Islet precursor cell (in vitro differentiated cells): ENCODE data around the gene ROCK2.

Experiments
- DNase-seq: peaks from one replicate; pipeline ENCODE4 v3.0.0-alpha.2; 2018

ROCK2 gene

DNA sequence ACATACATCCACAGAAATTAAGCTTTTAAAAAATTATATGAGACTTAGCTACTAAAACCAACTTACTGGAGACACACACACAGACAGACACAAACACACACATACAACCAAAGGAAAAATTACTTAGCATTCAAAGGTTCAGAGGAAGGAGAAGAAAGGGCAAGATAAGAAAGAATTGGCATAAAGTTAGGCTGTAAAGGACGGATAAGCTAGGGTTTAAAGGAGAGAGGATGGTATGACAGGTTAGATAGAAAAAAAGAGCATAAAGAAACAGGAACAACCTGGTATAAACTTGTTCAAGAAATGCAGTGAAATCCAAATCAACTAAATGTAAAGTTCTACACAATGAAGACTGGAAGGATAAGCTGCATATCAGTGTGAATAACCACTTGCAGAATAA, 115.7 kb downstream of the ROCK2 start:
- DNase-seq, result no peak

DNA sequence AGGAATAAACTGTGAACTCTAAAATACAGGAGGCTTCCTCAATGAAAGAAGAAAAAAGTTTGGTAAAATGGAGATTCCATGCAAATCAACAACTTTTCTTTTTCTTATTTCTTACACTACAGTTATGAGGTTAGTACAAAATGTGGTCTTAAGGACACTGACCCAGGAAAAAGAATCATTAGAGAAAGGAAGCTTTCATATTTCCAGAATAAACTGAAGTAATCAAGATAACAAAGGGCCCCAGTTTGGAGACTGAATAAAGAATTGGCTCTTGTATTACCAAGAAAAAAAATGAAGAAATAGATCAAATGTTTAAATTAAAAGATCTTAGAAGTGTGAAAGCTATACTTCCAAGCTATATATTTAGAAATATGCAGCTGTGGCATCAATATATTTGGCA, 116.8 kb downstream of the ROCK2 start:
- DNase-seq, result no peak

DNA sequence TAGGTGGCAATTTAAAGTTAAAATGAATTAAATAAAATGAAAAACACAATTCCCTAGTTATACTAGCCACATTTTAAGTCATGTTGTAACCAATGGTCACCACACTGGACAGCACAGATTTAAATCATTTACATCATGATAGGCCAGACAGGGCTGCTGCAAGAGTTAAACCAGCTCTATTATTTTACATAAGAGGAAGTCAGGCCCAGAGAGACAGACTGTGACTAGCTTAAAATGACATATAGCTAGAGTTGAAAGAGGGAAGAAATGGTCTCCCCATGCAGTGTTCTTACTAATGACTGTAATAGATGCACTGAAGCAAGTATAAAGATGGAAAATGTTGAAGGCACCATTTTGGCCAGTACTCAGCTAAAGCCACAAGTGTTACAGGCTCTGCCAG, 119.5 kb downstream of the ROCK2 start:
- no peak for DNase-seq

DNA sequence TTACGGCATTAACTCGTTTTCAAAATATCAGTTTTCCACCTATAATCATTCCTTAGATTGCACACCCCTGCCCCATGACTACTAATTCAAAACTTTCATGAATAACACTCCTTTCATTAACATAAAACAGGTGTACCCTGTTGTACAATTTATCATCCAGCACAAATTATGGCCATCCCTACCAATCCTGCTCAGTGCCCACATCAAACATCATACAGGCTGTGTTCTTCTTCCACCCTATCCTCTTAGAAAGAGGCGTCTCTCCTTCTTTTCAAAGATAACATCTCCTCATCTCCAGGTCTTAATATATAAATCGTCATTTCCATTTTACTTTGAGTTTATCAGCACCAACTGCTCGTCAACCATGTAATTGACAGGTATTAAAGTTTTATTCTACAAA, 121.6 kb downstream of the ROCK2 start:
- no peak for DNase-seq

DNA sequence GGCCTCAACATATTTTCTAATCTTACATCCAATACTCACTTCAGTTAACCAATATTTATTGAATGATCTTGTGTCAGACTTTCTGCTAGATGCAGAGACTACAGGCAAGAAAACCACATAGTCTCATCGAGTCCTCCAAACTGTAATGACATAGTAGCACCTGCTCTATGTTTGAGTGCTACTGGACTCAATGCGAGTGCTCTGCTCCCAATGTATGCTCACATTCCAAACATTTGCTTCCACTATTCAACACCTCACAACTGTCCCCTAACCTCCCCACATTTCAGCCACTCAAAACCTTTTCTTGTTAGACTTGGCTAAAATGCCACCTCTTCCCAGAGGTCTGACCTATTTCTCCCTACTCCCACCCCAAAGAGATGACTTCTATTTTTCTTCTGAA, 124.0 kb downstream of the ROCK2 start:
- no peak for DNase-seq

DNA sequence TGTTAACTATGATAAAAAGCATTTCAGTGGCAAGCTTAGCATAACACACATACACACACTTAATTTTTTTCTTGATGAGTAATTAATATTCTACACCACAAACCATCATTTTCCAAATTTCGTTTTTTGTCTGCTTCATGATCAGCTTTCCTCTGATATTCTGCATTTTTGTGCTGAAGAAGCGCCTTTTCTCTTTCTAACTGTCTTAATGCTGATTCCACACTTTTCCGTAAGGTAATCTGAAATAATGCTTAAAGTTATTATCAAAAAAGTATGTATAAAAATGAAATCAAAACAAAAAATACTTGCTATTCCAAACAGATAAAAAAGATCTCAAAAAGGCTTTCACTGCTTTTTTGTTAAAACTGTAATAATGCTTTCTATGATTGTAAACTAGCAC, 129.0 kb downstream of the ROCK2 start:
- no peak for DNase-seq

DNA sequence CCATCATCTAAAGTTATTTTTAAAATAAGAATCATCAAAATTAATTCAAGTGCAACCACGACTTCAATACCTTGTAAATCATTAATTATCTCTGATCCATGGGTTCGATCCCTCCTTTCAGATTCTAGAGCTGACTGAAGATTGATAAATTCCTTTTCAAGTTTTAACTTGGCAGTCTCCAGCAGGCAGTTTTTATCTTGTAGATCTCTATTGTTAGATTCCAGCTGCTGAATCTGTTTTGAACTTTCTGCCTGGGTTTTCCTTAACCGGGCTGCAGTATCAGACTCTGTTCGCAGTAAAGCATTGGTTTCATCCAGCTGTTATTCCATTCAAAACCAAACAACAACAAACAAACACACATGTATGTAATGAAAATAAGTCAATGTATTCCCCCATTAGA, 129.7 kb downstream of the ROCK2 start:
- DNase-seq, result no peak

DNA sequence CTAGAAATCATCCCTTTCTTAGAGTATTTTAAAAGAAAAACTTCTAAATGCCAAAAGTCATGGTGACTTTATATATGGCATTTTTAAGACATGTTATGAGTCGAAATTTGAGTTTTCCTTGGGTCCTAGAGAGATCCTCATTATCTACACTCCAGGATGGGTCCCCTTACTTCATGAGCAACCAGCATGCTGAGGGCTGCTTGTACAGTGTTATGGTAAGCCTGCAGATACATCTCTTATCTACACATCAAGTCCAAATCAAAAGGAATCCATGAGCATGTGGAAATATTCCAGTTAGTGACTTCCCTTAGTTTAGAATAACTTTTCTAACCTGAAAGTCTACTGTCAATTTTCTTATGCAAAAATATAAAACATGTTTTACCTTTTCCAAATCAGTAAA, 130.5 kb downstream of the ROCK2 start:
- DNase-seq, result no peak

DNA sequence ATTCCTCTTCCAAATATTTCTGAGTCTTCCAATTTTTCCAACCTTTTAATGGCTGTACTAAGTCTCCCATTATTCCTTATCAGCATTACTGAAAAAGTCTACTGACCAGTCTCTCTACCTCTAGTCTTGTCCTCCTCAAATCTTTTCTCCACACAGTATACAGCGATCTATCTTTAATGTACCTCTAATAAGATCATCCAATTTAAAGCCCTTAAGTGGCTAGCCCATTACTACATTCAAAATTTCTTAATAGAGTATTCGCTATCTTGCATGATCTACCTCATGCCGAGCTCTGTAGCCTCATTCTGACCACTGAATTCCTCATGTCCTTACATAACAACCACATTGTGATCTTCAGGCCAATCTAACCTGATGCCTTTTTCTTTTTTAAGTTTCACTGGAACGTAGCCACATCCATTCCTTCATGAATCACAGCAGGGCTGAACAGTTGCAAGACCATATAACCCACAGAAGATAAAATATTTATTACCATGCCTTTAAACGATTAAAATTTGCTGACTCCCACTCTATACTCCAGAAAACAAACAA, 131.3 kb downstream of the ROCK2 start:
- no peak for DNase-seq

DNA sequence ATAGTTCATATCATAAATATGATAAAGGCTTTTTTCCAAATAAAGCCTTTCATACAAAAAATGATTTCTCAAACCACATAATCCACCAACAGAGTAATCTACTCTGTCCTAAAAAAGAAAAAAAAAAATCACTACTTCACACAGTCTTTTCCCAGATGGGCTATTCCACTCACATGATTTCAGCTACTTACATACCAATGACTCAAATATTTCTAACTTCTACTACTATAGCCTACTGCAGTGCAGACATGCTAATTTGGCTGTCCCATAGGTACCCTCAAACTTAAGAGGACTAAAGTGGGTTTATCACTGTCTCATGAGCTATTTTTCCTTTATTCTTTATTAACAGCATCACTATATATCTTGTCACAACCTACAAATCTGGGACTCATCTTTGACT, 131.8 kb downstream of the ROCK2 start:
- DNase-seq, result no peak

DNA sequence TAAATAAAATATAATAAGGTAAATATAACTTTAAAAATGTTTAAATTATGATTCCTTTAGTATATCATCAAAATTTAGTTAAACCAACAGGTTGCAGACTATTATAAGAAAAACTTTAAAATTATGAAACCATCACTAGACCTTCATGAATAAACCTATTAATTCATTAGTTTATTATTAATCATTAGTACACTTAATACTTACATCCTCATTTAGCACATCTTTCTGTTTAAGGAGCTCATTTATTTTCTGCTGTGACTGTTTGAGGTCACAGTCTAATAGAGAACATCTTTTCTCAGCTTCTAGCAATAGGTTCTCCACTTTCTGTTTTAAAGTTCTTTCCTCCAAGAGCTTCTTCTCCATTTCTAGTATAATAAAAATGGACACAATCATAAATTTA, 136.4 kb downstream of the ROCK2 start:
- no peak for DNase-seq

DNA sequence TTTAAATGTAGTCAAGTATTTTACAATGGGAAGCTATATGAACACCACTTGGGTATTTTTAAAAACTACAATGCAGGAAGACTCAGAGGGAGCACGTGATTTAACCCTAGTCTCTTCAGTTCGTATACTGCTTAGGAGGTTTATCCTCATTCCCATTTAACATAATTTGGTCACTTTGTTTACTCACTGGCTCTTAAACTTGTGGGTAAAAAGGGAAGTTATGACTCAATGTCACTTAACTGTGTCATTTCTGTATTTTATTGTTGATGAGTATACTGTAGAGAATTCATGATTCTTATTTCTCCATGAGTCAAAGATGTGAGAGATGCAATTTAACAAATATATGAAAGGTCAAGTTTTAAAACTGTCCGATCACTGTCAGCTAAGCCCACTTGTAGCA, 141.0 kb downstream of the ROCK2 start:
- DNase-seq, result no peak

DNA sequence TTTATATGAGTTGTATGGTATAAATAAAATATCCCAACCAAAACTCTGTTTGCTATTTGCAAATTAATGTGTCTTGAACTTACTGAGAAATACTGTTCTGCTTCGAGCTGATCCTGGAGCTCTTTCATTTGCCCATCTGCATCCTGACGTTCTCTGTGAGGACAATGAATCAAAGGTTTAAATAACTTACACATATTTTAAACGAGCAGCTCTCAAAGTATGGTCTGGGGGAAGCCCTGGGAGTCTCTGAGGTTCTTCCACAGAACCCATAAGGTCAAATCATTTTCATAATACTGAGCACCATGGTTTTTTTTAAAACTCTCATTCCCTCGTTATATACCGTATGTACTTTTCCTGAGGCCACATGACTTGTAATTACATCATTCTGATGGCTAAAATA, 142.5 kb downstream of the ROCK2 start:
- no peak for DNase-seq

DNA sequence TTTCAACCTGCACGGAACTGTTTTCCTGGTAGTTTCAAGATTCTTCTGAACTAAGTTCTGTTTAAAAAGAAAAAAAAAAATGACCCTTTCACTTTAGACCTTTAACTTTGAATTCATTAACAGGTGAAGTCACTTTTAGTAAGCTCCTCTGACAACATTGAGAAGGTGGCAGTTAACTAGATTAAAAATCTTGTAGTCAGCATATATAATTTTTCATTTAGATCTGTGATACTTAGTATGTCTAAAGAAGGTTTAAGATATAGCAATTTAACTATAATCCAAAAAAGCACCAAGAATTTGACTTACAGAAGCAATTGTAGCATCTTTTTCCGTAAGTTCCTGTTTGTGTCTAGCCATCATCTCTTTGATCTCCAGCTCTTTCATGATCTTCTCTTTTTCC, 143.8 kb downstream of the ROCK2 start:
- no peak for DNase-seq

DNA sequence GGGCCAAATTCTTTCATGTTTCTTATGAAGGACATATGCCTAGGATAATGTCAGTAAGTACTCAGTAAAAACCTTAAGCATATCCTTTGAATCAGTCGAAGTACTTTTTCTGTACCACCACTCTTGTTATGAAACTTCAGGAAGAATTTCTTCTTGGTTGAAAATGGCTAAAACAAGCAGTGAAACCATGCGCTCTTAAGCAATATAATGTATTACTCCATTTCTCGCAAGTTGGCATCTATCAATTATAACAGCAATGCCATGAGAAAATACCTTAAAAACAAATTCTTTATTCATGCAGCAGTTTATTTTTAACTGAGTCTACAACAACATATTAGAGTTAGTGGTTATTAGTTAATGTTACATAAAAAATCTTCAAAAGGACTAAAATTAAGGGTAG, 148.2 kb downstream of the ROCK2 start:
- DNase-seq, result no peak

DNA sequence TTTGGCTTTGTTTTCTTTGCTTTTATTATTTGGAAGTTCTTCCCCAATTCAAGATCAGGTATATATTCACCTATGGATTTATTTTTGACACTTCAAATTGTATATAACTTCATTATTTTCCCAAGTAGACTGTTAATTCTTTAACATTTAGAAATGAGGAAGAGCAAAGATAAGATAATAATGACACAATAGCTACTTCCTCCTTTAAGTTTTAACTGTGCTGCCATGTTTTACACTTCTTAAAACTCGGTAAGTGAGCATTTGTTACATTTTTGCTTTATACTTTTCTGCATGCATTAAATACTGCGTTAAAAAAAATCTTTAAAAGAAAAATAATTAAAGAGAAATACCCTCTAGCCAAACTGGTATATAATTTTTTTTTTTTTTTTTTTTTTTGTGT, 156.7 kb downstream of the ROCK2 start:
- DNase-seq, result no peak

DNA sequence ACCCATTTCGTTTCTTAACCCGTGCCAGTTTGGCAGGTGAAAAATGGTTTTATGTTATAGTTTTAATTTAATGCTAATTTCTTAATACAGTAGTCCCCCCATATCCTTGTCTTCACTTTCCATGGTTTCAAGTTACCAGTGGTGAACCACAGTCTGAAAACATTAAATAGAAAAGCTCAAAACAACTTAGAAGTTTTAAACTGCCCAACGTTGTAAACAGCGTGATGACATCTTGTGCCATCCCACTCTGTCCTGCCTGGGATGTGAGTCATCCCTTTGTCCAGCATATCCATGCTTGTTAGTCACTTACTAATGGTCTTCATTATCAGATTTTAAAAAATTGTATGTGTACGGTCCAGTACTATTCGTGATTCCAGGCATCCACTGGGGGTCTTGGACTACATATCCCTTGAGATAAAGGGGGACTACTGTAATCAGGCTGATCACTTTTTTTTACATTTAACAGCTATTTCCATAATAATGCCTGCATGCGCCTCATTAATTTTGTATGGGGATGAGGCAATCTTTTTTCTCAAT, 157.3 kb downstream of the ROCK2 start:
- peak; percentile 63 for DNase-seq

DNA sequence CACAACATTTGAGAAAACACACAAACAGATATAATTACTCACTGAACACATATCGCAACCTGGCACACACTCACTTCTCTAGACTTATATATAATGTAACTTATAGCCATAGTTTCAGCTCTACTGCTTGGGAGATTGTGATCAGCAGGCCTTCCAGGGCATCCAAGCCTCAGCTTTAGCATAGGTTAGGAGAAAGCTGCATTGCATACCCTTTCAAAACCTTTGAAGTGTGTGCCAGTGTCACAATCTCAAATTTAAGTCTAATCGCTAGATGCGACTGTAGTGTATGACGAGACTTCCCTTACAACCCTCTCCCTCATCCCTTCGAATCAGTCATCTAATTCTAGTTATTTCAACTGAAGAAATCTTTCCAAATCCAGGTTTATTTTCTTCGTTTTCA, 158.3 kb downstream of the ROCK2 start:
- no peak for DNase-seq

DNA sequence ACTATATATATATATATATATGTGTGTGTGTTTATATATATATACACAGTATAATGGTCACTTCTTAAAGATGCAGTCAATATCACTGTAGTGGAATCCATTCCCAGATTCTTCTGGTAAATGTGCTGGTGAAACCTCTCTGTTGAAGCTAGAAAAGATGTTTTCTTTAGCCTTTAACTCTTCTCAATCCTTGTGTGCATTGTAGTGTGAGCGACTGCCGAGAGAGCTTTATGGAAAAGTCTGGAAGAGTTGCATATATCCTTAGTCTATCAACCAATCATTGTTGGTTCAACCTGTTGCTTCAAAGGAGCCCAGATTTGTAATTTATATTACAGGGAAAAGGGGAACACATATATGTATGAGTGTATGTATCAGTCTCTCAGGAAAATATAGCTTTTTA, 161.5 kb downstream of the ROCK2 start:
- DNase-seq, result no peak

DNA sequence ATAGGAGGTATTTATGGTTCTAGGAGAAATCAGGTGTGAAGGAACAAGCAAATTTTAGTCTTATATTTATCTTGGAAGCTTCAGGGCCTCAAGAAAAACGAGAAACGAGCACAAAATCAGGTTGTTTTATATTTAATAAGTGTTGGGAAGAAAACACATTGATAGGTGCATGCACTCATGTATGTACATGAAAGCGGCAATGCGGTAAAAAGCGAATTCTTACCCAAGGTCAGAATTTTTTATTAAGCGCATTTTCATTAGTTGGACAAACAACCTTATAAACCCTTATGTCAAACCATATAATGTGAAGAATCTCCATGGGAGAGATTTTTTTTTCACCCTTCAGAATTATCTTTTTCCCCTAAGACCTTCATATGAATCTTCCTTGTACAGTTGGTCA, 163.8 kb downstream of the ROCK2 start:
- no peak for DNase-seq

DNA sequence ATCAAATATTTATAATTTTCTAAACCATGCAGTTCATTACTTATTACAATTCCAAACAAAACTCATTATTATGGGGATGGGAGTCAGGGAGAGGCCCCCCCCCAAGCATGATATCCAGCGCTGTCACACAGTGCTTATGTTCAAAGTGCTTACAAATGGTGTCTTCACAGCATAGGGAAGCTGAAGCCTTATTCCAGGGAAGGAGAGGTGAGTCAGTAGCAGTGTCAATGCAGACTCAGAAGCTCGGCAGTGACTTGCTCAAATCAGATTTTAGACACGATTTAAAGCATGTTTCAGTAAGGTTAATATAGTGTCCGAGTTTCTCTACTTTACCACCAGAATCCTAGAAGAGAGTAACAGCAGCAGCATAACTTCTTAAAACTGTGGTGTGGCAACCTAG, 164.5 kb downstream of the ROCK2 start:
- DNase-seq, result no peak

DNA sequence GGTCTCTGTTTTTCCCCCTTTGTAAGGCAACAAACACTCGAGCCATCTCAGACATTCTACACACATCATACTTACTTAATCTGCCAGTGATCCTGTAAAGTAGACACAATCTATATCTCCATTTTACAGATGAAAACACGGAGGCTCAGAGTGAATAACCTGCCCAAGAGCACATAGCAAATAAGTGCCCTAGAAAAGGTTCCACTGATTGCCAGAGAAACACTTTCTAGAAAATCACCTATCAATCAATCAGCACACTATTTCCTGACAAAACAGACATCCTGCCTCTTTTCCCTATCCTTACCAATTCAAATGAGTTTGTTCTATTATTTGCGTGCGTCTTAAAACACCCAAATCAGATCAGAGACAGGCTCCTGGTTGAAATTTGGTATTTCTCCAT, 165.2 kb downstream of the ROCK2 start:
- DNase-seq, result no peak

DNA sequence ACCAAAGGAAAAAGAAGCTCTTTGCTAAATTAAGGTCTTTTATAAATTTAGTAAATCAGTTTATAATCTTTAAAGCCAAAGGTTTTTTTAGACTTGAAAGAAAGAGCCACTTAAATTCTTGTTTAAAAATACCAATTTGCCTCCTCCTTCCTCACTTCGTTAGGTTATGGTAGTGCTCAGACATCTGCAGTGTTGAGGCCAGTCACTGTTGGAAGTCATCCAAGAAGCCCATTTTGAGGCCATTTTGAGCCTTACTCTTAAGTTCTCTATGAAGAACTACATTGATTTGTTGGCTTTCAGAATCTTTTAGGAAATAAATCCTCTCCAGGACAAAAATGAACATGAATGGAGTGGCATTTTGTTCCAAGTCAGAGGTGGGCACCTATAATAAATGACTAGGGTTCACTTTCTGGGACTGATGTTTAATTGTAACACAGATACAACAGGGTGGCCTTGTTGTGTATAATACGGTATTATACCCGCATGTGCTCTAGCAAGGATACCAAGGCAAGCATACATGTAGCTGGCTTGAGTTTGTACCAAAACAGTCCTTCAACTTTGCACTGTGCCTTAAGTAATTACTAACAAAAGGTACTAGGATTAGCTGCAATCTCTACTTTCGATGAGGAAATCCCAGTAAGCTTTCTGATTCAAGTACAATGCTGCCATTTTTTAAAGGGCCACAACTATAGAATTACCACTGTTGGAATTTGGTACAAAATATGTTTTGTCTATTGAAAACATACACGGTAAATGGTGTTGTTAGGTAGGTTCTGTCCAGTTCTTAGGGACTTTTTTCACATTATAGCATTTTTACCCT, 166.4 kb downstream of the ROCK2 start:
- no peak for DNase-seq

DNA sequence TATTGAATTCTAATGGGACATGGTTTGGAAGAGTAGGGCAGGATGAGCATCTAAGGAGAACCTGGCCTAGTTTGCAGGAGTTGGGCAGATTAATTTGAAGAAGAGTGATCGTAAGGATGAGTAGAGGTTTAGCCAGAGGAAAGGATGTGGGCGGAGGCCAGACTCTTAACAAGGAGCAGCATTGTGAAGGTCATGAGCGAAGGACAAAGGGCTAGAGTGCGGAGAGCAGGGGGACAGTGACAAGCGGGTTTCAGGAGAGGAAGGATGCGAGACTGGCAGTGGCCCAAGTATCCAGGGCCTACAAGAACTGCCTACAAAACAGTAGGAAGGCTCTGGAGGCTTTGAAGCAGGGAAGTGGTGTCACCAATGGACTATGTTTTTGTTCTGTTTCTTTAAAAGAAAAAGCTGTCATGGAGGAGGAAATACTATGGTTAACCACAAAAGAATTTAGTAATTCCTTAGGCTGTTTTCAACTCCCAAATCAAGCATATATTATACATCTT, 169.1 kb downstream of the ROCK2 start:
- DNase-seq, result no peak

DNA sequence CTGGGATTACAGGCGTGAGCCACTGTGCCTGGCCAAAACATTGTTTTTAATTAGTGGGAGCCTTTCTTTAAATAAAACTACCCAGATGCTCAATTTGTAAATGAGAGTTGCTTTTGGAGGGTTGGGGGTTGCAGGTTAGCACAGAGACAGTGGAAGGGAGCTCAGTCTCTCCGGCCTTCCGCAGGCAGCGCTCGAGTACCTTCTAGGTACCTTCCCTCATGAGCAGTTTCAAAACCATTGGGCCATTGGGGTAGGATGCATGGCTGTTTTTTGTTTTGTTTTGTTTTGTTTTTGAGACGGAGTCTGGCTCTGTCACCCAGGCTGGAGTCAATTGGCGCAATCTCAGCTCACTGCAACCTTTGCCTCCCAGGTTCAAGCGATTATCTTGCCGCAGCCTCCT, 170.2 kb downstream of the ROCK2 start:
- no peak for DNase-seq
